Neutrophil (primary cell): ENCODE measurements around the gene ADRA2B.
"Not testable (repeated sequence)": the region's sequence is repeated elsewhere in the genome, so short reads cannot be mapped to it uniquely, and the experiment has no call there.

Experiments used
- H3K27ac ChIP-seq: fragments of 200-600 bp; sonication (generic); 2 replicates; pipeline ENCODE4 v1.5.1; 2016; ENCODE audit warnings: mild to moderate bottlenecking, moderate library complexity
- H3K27me3 ChIP-seq: fragments of 200-600 bp; sonication (generic); 2 replicates; pipeline ENCODE4 v1.6.0; 2016; ENCODE audit warnings: mild to moderate bottlenecking
- H3K36me3 ChIP-seq: fragments of 200-600 bp; sonication (generic); 2 replicates; pipeline ENCODE4 v1.5.1; 2017
- H3K4me1 ChIP-seq, 2 experiments: fragments of 200-600 bp in 1 of 2; sonication (generic) in 1 of 2; 1 replicate in 1 of 2; 2 replicates in 1 of 2; pipeline versions ENCODE4 v1.5.1 to v1.6.1; 2013 to 2016; ENCODE audit warnings: low read depth in 1 of 2, low read length in 1 of 2, mild to moderate bottlenecking in 1 of 2, moderate library complexity in 1 of 2; ENCODE audit not compliant: control insufficient read depth in 1 of 2, insufficient read depth in 1 of 2
- H3K4me3 ChIP-seq, 2 experiments: fragments of 200-600 bp in 1 of 2; sonication (generic) in 1 of 2; 1 replicate in 1 of 2; 2 replicates in 1 of 2; pipeline ENCODE4 v1.5.1; 2013 to 2016; ENCODE audit warnings: low read depth in 1 of 2, low read length in 1 of 2, mild to moderate bottlenecking in 1 of 2, moderate library complexity in 1 of 2
- H3K9me3 ChIP-seq: fragments of 200-600 bp; sonication (generic); 2 replicates; pipeline ENCODE4 v1.5.1; 2016
- TF ChIP-seq, protein P1 (sequence below): fragments of 200-600 bp; sonication (generic); IDR thresholded peaks from 2 replicates; pipeline ENCODE4 v1.5.1; 2016; ENCODE audit warnings: antibody characterized with exemption

ADRA2B gene

DNA sequence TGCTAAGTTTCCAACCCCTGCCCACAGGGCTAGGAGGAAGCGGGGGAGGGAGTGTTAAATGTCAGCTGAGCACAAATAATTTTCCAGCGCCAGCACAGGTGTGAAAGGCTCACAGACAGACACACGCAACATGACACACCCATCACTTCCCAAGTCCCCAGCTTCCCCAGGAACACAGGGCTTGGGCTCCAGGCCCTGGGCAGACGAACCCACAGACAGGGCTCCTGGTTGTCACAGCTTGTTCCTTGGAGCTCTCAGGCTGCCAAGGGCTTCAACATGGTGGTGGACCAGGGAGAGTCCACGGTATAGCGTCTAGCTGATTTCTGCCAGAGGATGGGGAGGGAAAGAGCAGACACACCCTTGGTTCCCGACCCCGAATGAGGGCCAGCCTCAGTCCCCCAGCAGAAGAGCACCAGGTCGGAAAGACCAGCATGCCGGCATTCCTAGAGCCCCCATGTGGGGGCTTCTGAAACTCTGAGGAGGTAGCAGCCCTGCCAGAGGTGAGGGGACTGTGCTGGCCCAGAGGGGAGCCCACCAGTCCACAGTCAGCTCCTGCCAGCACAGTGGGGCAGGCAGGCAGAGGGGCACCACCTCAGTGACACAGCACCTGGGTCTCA lies 27.0 kb upstream of the ADRA2B start:
- Histone ChIP-seq H3K4me1 (peaks cover 36 to 38% of the 10 kb centered on the region in 2 experiments), H3K36me3 (no peaks in the 10 kb centered on the region), H3K27me3 (peaks cover 9% of the 10 kb centered on the region), H3K27ac (no peak overlapping the region), H3K9me3 (no peaks in the 10 kb centered on the region), H3K4me3 (no peak overlapping the region)
- TF ChIP-seq, protein P1, sequence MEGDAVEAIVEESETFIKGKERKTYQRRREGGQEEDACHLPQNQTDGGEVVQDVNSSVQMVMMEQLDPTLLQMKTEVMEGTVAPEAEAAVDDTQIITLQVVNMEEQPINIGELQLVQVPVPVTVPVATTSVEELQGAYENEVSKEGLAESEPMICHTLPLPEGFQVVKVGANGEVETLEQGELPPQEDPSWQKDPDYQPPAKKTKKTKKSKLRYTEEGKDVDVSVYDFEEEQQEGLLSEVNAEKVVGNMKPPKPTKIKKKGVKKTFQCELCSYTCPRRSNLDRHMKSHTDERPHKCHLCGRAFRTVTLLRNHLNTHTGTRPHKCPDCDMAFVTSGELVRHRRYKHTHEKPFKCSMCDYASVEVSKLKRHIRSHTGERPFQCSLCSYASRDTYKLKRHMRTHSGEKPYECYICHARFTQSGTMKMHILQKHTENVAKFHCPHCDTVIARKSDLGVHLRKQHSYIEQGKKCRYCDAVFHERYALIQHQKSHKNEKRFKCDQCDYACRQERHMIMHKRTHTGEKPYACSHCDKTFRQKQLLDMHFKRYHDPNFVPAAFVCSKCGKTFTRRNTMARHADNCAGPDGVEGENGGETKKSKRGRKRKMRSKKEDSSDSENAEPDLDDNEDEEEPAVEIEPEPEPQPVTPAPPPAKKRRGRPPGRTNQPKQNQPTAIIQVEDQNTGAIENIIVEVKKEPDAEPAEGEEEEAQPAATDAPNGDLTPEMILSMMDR: no peak

GRCh38 chr2:96142217-96143113 lies 26.1 kb upstream of the ADRA2B start:
- Histone ChIP-seq H3K9me3 (no peaks in the 10 kb centered on the region), H3K4me1 (peaks cover 27 to 30% of the 10 kb centered on the region in 2 experiments), H3K27ac (no peak overlapping the region), H3K4me3 (no peak overlapping the region), H3K36me3 (no peaks in the 10 kb centered on the region), H3K27me3 (peaks cover 9% of the 10 kb centered on the region)
- TF ChIP-seq, protein P1: no peak

DNA sequence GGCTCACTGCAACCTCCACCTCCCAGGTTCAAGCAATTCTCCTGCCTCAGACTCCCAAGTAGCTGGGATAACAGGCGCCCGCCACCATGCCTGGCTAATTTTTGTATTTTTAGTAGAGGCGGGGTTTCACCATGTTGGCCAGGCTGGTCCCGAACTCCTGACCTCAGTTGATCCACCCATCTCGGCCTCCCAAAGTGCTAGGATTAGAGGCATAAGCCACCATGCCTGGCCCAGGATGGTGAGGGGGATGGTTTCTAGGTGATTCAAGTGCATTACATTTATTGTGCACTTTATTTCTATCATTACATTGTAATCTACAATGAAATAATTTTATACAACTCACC lies 25.2 kb upstream of the ADRA2B start:
- peaks cover 18 to 23% of the 10 kb centered on the region in 2 experiments for H3K4me1 ChIP-seq
- H3K27me3 ChIP-seq, H3K4me3 ChIP-seq, H3K9me3 ChIP-seq, H3K36me3 ChIP-seq, H3K27ac ChIP-seq: not testable (repeated sequence)

- Histone ChIP-seq H3K36me3 (no peaks in the 10 kb centered on the region), H3K27me3 (peaks cover 9% of the 10 kb centered on the region), H3K4me3 (no peak overlapping the region), H3K27ac (no peak overlapping the region), H3K4me1 (peaks cover 14 to 18% of the 10 kb centered on the region in 2 experiments), H3K9me3 (no peaks in the 10 kb centered on the region)
- TF ChIP-seq, protein P1: no peak
Observed at GRCh38 chr2:96140941-96141623, 24.7 kb upstream of the ADRA2B start.

GRCh38 chr2:96139181-96139758 lies 22.9 kb upstream of the ADRA2B start:
- Histone ChIP-seq H3K36me3 (no peaks in the 10 kb centered on the region), H3K9me3 (no peaks in the 10 kb centered on the region), H3K27ac (no peak overlapping the region), H3K27me3 (peaks cover 3% of the 10 kb centered on the region), H3K4me1 (peaks cover 2 to 3% of the 10 kb centered on the region in 2 experiments), H3K4me3 (no peak overlapping the region)
- TF ChIP-seq, protein P1: no peak
